D721Med (cell line): ENCODE results near the gene KCNH5.

Experiments used
- DNase-seq: peaks from one replicate; pipeline ENCODE4 v3.0.0; 2011; ENCODE audit warnings: low spot score; ENCODE audit not compliant: insufficient read length
- FAIRE-seq: peaks from 2 replicates; lab custom pipeline; 2011; peaks lifted over from hg19 to GRCh38; lab: Jason Lieb, UNC
- CTCF ChIP-seq: IDR thresholded peaks from 2 replicates; pipeline ENCODE4 v1.5.1; 2012; ENCODE audit warnings: mild to moderate bottlenecking, control low read depth; ENCODE audit not compliant: insufficient read depth; ENCODE audit errors: missing control alignments

KCNH5 gene

GRCh38 chr14:62938778-62939177 lies 106.5 kb downstream of the KCNH5 start:
- DNase-seq (no peak), FAIRE-seq (no peak)
- no peak for TF ChIP-seq CTCF

GRCh38 chr14:62934439-62934838 lies 110.8 kb downstream of the KCNH5 start:
- FAIRE-seq (no peak), DNase-seq (no peak)
- TF ChIP-seq CTCF = no peak

- FAIRE-seq (no peak), DNase-seq (no peak)
- no peak for TF ChIP-seq CTCF
These were observed 123.8 kb downstream of the KCNH5 start for GRCh38 chr14:62921466-62921865.

- no peak for FAIRE-seq
- no peak for TF ChIP-seq CTCF
These were observed 128.7 kb downstream of the KCNH5 start for GRCh38 chr14:62916551-62916950.

GRCh38 chr14:62914873-62915272 lies 130.4 kb downstream of the KCNH5 start:
- no peak for FAIRE-seq
- no peak for DNase-seq
- TF ChIP-seq CTCF = no peak

More at GRCh38 chr14:62916551-62916950, 128.7 kb downstream of the KCNH5 start:
- DNase-seq = no peak

GRCh38 chr14:62914025-62914424 lies 131.2 kb downstream of the KCNH5 start:
- no peak for TF ChIP-seq CTCF
- DNase-seq = no peak
- FAIRE-seq = no peak

- no peak for DNase-seq
- TF ChIP-seq CTCF = no peak
- no peak for FAIRE-seq
These were observed 136.8 kb downstream of the KCNH5 start for GRCh38 chr14:62908506-62908905.
